Nephron progenitor cell (in vitro differentiated cells): ENCODE measurements around the gene ASB3.
A peak's percentile ranks its signal among the peaks of the same experiment; 100 is the strongest.
"Not testable (repeated sequence)": the region's sequence is repeated elsewhere in the genome, so short reads cannot be mapped to it uniquely, and the experiment has no call there.

ENCODE experiments used
- DNase-seq: peaks from one replicate; pipeline ENCODE4 v3.0.0; 2021
- H3K27ac Mint-ChIP-seq: 2 replicates; pipeline ENCODE4 v1.8.0; 2021; ENCODE audit warnings: mild to moderate bottlenecking, moderate library complexity, mixed read lengths
- H3K27me3 Mint-ChIP-seq: 2 replicates; pipeline ENCODE4 v1.8.0; 2021; ENCODE audit warnings: mild to moderate bottlenecking, low read depth, mixed read lengths; ENCODE audit not compliant: poor library complexity
- H3K36me3 Mint-ChIP-seq: 2 replicates; pipeline ENCODE4 v1.8.0; 2021; ENCODE audit warnings: low read depth, mixed read lengths
- H3K4me1 Mint-ChIP-seq: 2 replicates; pipeline ENCODE4 v1.8.0; 2021; ENCODE audit warnings: mixed read lengths
- H3K4me3 Mint-ChIP-seq: 2 replicates; pipeline ENCODE4 v1.8.0; 2021; ENCODE audit warnings: mild to moderate bottlenecking, moderate library complexity, mixed read lengths
- H3K9me3 Mint-ChIP-seq: 2 replicates; pipeline ENCODE4 v1.8.0; 2021; ENCODE audit warnings: mild to moderate bottlenecking, moderate library complexity, mixed read lengths
- CTCF ChIP-seq: fragments of 200-600 bp; sonication (generic); IDR thresholded peaks from 2 replicates; pipeline ENCODE4 v1.5.0; 2021; ENCODE audit warnings: antibody characterized with exemption

The ASB3 gene

GRCh38 chr2:53739032-53739431 is 47.7 kb downstream of the ASB3 start:
- peaks cover 41% of the 10 kb centered on the region for H3K36me3 Mint-ChIP-seq
- no peak for DNase-seq
- H3K9me3 Mint-ChIP-seq: peaks cover 12% of the 10 kb centered on the region
- no peak overlapping the region for H3K27ac Mint-ChIP-seq
- no peak for TF ChIP-seq CTCF
- H3K27me3 Mint-ChIP-seq: no peaks in the 10 kb centered on the region
- no peak overlapping the region for H3K4me3 Mint-ChIP-seq
- H3K4me1 Mint-ChIP-seq: no peaks in the 10 kb centered on the region

- no peak for DNase-seq
- Mint-ChIP-seq H3K4me3 (no peak overlapping the region), H3K9me3 (peaks cover 14% of the 10 kb centered on the region), H3K36me3 (peaks cover 54% of the 10 kb centered on the region), H3K27ac (peak overlapping the region; percentile 7), H3K27me3 (no peaks in the 10 kb centered on the region), H3K4me1 (no peaks in the 10 kb centered on the region)
- no peak for TF ChIP-seq CTCF
Measured at GRCh38 chr2:53737091-53737490, 49.7 kb downstream of the ASB3 start.

- Mint-ChIP-seq H3K36me3 (peaks cover 82% of the 10 kb centered on the region), H3K9me3 (peaks cover 21% of the 10 kb centered on the region), H3K4me1 (peaks cover 13% of the 10 kb centered on the region), H3K4me3 (no peak overlapping the region), H3K27me3 (peaks cover 3% of the 10 kb centered on the region), H3K27ac (no peak overlapping the region)
- no peak for TF ChIP-seq CTCF
- no peak for DNase-seq
Measured at GRCh38 chr2:53729143-53729762, 57.5 kb downstream of the ASB3 start.

GRCh38 chr2:53727921-53728320 is 58.8 kb downstream of the ASB3 start:
- no peak overlapping the region for H3K4me3 Mint-ChIP-seq
- no peak for TF ChIP-seq CTCF
- peak overlapping the region; percentile 82 for H3K27ac Mint-ChIP-seq
- peaks cover 3% of the 10 kb centered on the region for H3K27me3 Mint-ChIP-seq
- peaks cover 13% of the 10 kb centered on the region for H3K4me1 Mint-ChIP-seq
- no peak for DNase-seq
- H3K36me3 Mint-ChIP-seq: peaks cover 82% of the 10 kb centered on the region
- peaks cover 17% of the 10 kb centered on the region for H3K9me3 Mint-ChIP-seq

- no peak overlapping the region for H3K4me3 Mint-ChIP-seq
- no peak for DNase-seq
- H3K36me3 Mint-ChIP-seq: peaks cover 82% of the 10 kb centered on the region
- H3K27ac Mint-ChIP-seq: peak overlapping the region; percentile 85
- H3K4me1 Mint-ChIP-seq: peaks cover 13% of the 10 kb centered on the region
- peaks cover 3% of the 10 kb centered on the region for H3K27me3 Mint-ChIP-seq
- peaks cover 29% of the 10 kb centered on the region for H3K9me3 Mint-ChIP-seq
- no peak for TF ChIP-seq CTCF
Measured at GRCh38 chr2:53725662-53726061, 61.1 kb downstream of the ASB3 start.

GRCh38 chr2:53724536-53724935 is 62.2 kb downstream of the ASB3 start:
- no peak for TF ChIP-seq CTCF
- Mint-ChIP-seq H3K4me1 (peaks cover 13% of the 10 kb centered on the region), H3K9me3 (peaks cover 31% of the 10 kb centered on the region), H3K4me3 (no peak overlapping the region), H3K36me3 (peaks cover 82% of the 10 kb centered on the region), H3K27me3 (peaks cover 6% of the 10 kb centered on the region), H3K27ac (no peak overlapping the region)
- DNase-seq: no peak

- H3K4me3 Mint-ChIP-seq, H3K27me3 Mint-ChIP-seq, DNase-seq, H3K27ac Mint-ChIP-seq, H3K4me1 Mint-ChIP-seq: not testable (repeated sequence)
- H3K36me3 Mint-ChIP-seq: peaks cover 100% of the 10 kb centered on the region
- H3K9me3 Mint-ChIP-seq: peaks cover 52% of the 10 kb centered on the region
Measured at GRCh38 chr2:53720944-53721343, 65.8 kb downstream of the ASB3 start.
